WTC11 (cell line): ENCODE measurements around the gene PARD3B.

ENCODE experiments used
- ATF6 ChIP-seq: sonication (generic); formaldehyde crosslinking; IDR thresholded peaks from 2 replicates; pipeline ENCODE4 v1.8.1; 2023; ENCODE audit warnings: mild to moderate bottlenecking, missing genetic modification reagents
- ESRRA ChIP-seq: sonication (generic); formaldehyde crosslinking; IDR thresholded peaks from 2 replicates; pipeline ENCODE4 v1.8.1; 2022; ENCODE audit warnings: mild to moderate bottlenecking, missing genetic modification reagents, borderline replicate concordance
- GRHL2 ChIP-seq: fragments of 250-450 bp; sonication (Bioruptor Pico); IDR thresholded peaks from 2 replicates; pipeline ENCODE4 v1.8.0; 2022; ENCODE audit warnings: mild to moderate bottlenecking, moderate library complexity; ENCODE audit not compliant: insufficient replicate concordance, severe bottlenecking
- NFYB ChIP-seq: sonication (generic); formaldehyde crosslinking; conservative IDR thresholded peaks from 2 replicates; pipeline ENCODE4 v1.8.0; 2022; ENCODE audit warnings: low read depth, missing genetic modification reagents
- TCF7 ChIP-seq: sonication (generic); formaldehyde crosslinking; IDR thresholded peaks from 2 replicates; pipeline ENCODE4 v1.8.0; 2022; ENCODE audit warnings: mild to moderate bottlenecking, low read depth, missing genetic modification reagents, moderate library complexity
- TEAD1 ChIP-seq: sonication (generic); formaldehyde crosslinking; IDR thresholded peaks from 2 replicates; pipeline ENCODE4 v1.8.0; 2022; ENCODE audit warnings: mild to moderate bottlenecking, missing genetic modification reagents
- TF ChIP-seq, protein P1 (sequence below): fragments of 200-600 bp; IDR thresholded peaks from 2 replicates; pipeline ENCODE4 v1.8.0; 2022; ENCODE audit warnings: antibody characterized with exemption
- TF ChIP-seq, protein P2 (sequence below): sonication (generic); formaldehyde crosslinking; IDR thresholded peaks from 2 replicates; pipeline ENCODE4 v1.8.1; 2023; ENCODE audit warnings: mild to moderate bottlenecking, missing genetic modification reagents, moderate library complexity
- TF ChIP-seq, protein P3 (sequence below): sonication (generic); formaldehyde crosslinking; IDR thresholded peaks from 2 replicates; pipeline ENCODE4 v1.8.0; 2022; ENCODE audit warnings: mild to moderate bottlenecking, missing genetic modification reagents
- TF ChIP-seq, protein P4 (sequence below): sonication (generic); formaldehyde crosslinking; IDR thresholded peaks from 2 replicates; pipeline ENCODE4 v1.8.1; 2022; ENCODE audit warnings: mild to moderate bottlenecking, moderate library complexity, missing genetic modification reagents
- TF ChIP-seq, protein P5 (sequence below): sonication (generic); formaldehyde crosslinking; IDR thresholded peaks from 2 replicates; pipeline ENCODE4 v1.8.1; 2022; ENCODE audit warnings: mild to moderate bottlenecking, missing genetic modification reagents, moderate library complexity, borderline replicate concordance
- TF ChIP-seq, protein P6 (sequence below): sonication (generic); formaldehyde crosslinking; IDR thresholded peaks from 2 replicates; pipeline ENCODE4 v1.8.1; 2022; ENCODE audit warnings: low read depth, missing genetic modification reagents, borderline replicate concordance

DNA sequence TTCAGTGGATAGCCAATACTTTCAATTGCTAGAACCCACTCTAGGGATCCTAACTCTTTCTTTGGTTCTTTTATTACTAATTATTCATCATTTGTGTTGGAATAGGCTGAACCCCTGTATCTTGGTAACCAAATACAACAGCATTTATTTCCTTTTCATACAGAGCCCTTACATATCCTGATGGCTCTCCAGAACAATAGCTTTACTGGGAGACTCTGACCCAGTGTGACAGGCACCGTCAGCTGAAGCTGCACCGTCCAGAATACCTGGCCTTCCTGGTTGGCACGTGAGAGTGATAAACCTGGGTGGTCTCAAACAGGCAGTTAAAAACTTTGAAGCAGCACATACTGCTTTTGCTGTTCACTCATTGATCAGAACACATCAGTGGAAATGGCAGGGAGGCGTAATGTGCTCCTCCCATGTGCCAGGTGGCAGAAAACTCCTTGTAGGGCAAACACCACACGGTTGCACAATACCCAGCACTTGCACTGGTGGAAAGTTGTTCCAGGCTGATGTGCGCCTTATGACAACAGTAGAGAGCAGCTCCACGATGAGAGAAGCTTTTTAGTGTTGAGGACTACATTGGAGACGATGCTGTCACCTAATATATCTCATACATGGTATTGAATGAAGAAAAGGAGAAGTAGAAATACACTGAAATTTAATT, 456.2 kb downstream of the PARD3B start:
- no peak for TF ChIP-seq ATF6 (CRISPR knock-in tag)
- TF ChIP-seq TEAD1 (CRISPR knock-in tag), result no peak
- TF ChIP-seq, protein P1, sequence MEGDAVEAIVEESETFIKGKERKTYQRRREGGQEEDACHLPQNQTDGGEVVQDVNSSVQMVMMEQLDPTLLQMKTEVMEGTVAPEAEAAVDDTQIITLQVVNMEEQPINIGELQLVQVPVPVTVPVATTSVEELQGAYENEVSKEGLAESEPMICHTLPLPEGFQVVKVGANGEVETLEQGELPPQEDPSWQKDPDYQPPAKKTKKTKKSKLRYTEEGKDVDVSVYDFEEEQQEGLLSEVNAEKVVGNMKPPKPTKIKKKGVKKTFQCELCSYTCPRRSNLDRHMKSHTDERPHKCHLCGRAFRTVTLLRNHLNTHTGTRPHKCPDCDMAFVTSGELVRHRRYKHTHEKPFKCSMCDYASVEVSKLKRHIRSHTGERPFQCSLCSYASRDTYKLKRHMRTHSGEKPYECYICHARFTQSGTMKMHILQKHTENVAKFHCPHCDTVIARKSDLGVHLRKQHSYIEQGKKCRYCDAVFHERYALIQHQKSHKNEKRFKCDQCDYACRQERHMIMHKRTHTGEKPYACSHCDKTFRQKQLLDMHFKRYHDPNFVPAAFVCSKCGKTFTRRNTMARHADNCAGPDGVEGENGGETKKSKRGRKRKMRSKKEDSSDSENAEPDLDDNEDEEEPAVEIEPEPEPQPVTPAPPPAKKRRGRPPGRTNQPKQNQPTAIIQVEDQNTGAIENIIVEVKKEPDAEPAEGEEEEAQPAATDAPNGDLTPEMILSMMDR, result no peak
- TF ChIP-seq, protein P2, sequence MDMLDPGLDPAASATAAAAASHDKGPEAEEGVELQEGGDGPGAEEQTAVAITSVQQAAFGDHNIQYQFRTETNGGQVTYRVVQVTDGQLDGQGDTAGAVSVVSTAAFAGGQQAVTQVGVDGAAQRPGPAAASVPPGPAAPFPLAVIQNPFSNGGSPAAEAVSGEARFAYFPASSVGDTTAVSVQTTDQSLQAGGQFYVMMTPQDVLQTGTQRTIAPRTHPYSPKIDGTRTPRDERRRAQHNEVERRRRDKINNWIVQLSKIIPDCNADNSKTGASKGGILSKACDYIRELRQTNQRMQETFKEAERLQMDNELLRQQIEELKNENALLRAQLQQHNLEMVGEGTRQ (CRISPR knock-in tag), result no peak
- TF ChIP-seq GRHL2 (CRISPR knock-in tag), result no peak
- TF ChIP-seq, protein P3, sequence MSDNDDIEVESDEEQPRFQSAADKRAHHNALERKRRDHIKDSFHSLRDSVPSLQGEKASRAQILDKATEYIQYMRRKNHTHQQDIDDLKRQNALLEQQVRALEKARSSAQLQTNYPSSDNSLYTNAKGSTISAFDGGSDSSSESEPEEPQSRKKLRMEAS, result no peak
- no peak for TF ChIP-seq TCF7 (CRISPR knock-in tag)
- TF ChIP-seq, protein P4, sequence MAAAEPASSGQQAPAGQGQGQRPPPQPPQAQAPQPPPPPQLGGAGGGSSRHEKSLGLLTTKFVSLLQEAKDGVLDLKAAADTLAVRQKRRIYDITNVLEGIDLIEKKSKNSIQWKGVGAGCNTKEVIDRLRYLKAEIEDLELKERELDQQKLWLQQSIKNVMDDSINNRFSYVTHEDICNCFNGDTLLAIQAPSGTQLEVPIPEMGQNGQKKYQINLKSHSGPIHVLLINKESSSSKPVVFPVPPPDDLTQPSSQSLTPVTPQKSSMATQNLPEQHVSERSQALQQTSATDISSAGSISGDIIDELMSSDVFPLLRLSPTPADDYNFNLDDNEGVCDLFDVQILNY, result no peak
- TF ChIP-seq, protein P5, sequence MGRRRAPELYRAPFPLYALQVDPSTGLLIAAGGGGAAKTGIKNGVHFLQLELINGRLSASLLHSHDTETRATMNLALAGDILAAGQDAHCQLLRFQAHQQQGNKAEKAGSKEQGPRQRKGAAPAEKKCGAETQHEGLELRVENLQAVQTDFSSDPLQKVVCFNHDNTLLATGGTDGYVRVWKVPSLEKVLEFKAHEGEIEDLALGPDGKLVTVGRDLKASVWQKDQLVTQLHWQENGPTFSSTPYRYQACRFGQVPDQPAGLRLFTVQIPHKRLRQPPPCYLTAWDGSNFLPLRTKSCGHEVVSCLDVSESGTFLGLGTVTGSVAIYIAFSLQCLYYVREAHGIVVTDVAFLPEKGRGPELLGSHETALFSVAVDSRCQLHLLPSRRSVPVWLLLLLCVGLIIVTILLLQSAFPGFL (CRISPR knock-in tag), result no peak
- TF ChIP-seq NFYB (CRISPR knock-in tag), result no peak
- no peak for TF ChIP-seq ESRRA (CRISPR knock-in tag)
- TF ChIP-seq, protein P6, sequence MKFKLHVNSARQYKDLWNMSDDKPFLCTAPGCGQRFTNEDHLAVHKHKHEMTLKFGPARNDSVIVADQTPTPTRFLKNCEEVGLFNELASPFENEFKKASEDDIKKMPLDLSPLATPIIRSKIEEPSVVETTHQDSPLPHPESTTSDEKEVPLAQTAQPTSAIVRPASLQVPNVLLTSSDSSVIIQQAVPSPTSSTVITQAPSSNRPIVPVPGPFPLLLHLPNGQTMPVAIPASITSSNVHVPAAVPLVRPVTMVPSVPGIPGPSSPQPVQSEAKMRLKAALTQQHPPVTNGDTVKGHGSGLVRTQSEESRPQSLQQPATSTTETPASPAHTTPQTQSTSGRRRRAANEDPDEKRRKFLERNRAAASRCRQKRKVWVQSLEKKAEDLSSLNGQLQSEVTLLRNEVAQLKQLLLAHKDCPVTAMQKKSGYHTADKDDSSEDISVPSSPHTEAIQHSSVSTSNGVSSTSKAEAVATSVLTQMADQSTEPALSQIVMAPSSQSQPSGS (CRISPR knock-in tag), result no peak
